KOPT-K1 (cell line): ENCODE measurements around the gene DACH2.

Source experiments
- H3K27ac ChIP-seq: fragments of 200-600 bp; sonication (generic); 2 replicates; pipeline ENCODE4 v1.5.1; 2016; ENCODE audit warnings: antibody characterized with exemption, mild to moderate bottlenecking, low read depth, low read length; ENCODE audit not compliant: poor library complexity, severe bottlenecking
- H3K36me3 ChIP-seq: fragments of 200-600 bp; sonication (generic); 2 replicates; pipeline ENCODE4 v1.5.1; 2017; ENCODE audit warnings: antibody characterized with exemption, mild to moderate bottlenecking, low read length, moderate library complexity; ENCODE audit not compliant: insufficient read depth
- H3K9me3 ChIP-seq: fragments of 200-600 bp; sonication (generic); 2 replicates; pipeline ENCODE4 v1.5.1; 2017; ENCODE audit warnings: antibody characterized with exemption, low read length, mild to moderate bottlenecking; ENCODE audit not compliant: insufficient read depth, poor library complexity, severe bottlenecking

Gene DACH2

DNA sequence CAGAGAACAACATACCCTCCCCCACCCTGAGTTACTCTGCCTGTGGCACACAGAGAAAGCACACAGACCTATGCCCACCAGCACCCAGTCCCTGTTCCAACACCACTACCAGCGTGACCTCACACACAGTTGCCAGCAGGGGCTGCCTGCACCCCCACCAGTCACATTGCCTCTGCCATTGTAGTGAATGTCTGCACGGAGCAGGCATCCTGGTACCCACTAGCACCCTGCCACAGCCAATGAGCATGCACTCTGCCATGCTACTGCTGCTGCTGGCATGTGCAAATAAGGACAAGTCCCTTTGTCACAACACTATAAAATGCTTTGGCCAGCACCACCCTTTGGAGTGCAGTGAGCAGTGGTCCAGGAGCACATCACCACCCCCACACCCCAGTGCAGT is 47.1 kb downstream of the DACH2 start:
- no peaks in the 10 kb centered on the region for H3K9me3 ChIP-seq
- H3K36me3 ChIP-seq = no peaks in the 10 kb centered on the region
- H3K27ac ChIP-seq = no peak overlapping the region

DNA sequence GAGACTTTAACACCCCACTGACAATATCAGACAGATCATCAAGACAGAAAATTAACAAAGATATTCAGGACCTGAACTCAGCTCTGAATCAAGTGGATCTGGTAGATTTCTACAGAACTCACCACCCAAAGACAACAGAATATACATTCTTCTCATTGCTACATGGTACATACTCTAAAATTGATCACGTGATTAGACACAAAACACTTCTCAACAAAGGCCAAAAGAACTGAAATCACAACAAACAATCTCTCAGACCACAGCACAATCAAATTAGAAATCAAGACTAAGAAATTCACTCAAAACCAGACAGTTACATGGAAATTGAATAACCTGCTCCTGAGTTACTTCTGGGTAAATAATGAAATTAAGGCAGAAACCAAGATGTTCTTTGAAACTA is 49.6 kb downstream of the DACH2 start:
- Histone ChIP-seq H3K36me3 (no peaks in the 10 kb centered on the region), H3K9me3 (no peaks in the 10 kb centered on the region), H3K27ac (no peak overlapping the region)

DNA sequence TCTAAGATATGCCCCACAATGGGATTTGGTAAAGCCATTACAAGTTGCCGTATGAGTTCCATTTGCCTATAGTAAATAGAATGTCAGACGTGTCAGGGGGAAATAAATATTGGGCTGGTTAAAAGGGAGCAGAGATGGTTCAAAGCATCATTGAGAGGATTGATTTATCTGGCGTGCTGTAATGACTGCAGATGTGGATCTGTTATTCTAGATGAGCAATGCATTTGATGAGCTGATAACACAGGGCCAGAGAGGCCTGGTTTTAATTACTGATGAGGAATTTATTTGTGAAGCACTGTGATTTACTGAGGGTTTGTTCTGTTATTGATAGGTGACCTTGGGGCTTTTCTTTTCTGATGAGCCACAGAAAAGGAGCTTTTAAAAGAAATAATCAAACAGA is 62.5 kb downstream of the DACH2 start:
- H3K36me3 ChIP-seq = no peaks in the 10 kb centered on the region
- no peaks in the 10 kb centered on the region for H3K9me3 ChIP-seq
- H3K27ac ChIP-seq = no peak overlapping the region

DNA sequence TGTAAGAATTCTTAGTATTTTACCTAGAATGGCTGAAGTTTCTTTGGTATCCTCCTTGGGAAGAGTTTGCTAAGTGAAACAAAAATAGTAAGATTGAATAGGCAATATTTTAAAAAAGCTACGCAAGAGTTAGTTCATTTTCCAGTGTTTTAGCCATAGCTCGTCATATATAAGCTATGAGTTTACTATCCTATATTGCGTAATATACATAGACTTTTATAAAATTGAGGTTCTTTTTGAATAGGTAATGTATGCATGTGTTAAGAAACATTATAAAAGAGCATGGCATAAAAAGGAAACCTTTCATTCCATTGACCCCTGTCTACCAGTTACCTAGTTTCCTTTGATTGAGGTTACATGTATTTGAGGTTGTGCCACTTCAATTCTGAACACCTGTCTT is 67.0 kb downstream of the DACH2 start:
- no peaks in the 10 kb centered on the region for H3K9me3 ChIP-seq
- no peaks in the 10 kb centered on the region for H3K36me3 ChIP-seq
- no peak overlapping the region for H3K27ac ChIP-seq

DNA sequence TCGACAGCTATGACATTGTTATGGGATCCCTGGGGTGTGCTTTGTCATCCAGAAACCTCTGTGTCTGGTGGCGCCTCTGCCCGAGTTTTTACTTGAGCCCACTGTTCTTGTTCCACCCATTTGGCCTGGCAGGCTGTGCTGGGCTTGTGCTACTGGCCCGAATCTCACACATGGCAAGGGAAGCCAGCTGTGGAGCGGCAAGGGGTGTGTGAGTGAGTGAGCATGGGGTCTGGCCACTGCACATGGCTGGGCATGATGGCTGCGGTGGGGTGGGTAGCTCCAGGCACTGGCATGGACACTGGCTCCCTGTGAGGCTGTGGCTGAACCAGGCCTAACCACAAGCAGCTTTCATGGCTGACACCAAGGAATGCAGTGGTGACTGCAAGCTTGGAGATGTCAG is 89.2 kb downstream of the DACH2 start:
- H3K9me3 ChIP-seq = no peaks in the 10 kb centered on the region
- H3K27ac ChIP-seq = no peak overlapping the region
- no peaks in the 10 kb centered on the region for H3K36me3 ChIP-seq

DNA sequence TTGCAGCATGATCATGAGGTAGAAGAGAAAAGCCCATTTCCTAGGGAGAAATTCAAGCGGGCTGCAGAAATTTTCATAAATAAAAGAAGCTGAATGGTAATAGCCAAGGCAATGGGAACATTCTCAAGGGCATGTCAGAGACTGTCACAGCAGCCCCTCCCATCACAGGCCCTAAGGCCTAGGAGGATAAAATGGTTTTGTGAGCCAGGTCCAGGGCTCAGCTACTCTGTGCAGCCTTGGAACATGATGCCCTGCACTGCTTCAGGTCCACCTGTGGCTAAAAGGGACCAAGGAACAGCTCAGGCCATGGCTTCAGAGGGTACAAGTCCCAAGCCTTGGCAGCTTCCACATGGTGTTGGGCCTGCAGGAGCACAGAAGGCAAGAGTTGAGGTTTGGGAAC is 93.3 kb downstream of the DACH2 start:
- H3K27ac ChIP-seq = no peak overlapping the region
- H3K36me3 ChIP-seq = no peaks in the 10 kb centered on the region
- H3K9me3 ChIP-seq = no peaks in the 10 kb centered on the region

DNA sequence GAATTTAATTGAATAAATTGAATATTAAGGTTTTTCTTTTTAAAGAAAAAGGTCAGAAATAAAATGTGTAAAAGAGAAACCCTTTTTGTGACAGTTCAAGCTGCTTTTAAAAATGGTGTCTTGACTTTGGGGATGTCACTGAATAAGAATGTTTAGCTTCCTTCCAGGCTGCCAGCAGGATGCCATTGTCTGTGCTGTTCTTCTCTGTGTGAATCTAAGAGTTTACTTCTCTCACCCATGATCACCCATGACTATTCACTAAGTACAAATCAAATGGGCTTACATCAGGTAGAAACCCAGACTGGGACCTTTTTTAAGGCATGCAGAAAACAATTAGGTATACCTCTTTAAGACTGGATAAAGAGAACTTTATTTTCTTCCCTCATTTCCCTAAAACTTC is 115.3 kb downstream of the DACH2 start:
- no peaks in the 10 kb centered on the region for H3K9me3 ChIP-seq
- no peak overlapping the region for H3K27ac ChIP-seq
- no peaks in the 10 kb centered on the region for H3K36me3 ChIP-seq

DNA sequence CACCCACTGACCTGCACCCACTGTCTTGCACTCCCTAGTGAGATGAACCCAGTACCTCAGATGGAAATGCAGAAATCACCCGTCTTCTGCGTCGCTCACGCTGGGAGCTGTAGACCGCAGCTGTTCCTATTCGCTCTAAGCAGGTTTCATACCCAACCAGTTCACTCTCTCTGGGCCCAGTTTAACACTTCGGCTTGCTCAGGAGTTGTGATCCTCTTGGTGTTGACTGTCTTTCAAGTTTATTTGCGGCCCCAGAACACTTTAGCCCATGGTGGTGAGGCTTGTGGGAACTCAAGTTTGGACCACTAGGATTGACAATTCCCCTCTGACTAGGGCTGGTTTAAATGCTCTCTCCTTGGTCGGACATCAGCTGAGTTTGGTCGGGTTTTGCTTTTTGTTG is 147.0 kb downstream of the DACH2 start:
- no peaks in the 10 kb centered on the region for H3K36me3 ChIP-seq
- H3K9me3 ChIP-seq = no peaks in the 10 kb centered on the region
- no peak overlapping the region for H3K27ac ChIP-seq

DNA sequence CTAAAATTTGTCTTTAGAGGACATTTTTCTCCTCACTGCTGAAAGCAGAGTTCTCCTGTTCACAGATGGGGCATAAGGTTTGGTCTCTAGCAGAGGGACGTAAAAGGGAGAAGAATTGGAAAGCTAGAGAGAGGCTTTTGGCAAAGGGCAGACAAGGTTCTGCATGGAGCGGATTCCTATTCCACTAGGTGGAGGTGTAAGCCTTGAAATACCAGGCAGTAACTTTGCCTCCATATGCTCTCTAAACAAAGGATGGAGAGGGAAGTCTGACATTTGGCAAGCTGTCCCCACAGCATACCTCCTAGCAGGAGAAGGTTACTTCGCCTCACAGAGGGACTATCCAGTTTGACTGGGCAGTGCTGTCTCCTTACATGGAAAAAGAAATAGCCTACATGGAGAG is 174.7 kb downstream of the DACH2 start:
- Histone ChIP-seq H3K36me3 (no peaks in the 10 kb centered on the region), H3K9me3 (no peaks in the 10 kb centered on the region), H3K27ac (no peak overlapping the region)

DNA sequence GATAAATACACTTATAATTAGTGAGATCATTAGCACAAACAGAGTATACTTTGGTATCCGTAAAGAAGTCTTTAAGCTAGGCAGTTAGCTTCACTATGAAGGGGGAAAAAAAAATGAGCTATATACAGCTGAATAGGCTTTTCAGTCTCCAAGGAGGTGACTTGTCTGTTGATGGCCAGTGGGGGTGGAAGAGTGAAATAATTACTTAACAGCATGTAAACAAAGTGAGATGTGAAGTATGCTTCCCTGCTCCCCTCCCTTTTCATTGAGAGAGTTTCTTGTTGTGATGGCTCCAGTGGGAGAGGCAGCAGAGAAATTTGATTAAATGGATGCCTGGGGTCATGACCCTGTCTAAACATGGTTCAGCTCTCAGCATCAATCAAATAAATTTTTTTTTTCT is 180.9 kb downstream of the DACH2 start:
- Histone ChIP-seq H3K27ac (no peak overlapping the region), H3K9me3 (no peaks in the 10 kb centered on the region), H3K36me3 (no peaks in the 10 kb centered on the region)

DNA sequence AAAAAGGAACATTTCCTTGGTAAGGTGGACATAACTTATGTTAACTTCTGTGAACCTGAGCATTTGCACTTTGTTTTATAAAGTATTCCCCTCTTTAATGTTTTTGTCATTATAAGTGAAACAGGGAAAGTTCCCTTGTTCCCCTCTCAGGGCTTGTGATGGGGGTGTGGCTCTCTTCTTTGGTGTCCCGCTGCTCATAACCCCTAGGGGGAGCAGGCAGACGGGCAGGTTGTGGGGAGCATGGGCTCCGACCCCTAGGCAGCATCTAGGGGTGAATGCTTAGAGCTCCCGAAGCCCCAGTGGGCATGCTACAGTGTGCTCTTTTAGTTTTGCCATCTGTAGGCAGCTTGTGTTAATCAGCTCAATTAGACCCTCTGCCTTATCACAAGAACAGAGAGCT is 200.4 kb downstream of the DACH2 start:
- Histone ChIP-seq H3K27ac (no peak overlapping the region), H3K36me3 (no peaks in the 10 kb centered on the region), H3K9me3 (no peaks in the 10 kb centered on the region)

DNA sequence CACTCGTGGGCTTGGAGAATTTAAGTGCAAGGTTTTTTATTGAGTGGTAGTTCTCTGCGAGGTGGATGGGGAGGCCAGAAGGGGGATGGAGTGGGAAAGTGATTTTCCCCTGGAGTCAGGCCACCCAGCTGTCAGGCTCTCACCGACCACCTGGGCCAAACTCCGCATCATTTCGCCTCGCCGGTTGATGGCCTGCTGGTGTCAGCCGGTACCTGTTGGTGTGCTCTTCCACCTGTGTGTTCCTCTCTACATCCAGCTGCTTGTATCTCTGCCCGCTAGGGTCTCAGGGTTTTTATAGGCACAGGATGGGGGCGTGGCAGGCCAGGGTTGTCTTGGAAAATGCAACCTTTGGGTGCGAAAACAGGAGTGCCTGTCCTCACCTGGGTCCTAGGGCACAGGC is 200.9 kb downstream of the DACH2 start:
- H3K27ac ChIP-seq = no peak overlapping the region
- H3K9me3 ChIP-seq = no peaks in the 10 kb centered on the region

DNA sequence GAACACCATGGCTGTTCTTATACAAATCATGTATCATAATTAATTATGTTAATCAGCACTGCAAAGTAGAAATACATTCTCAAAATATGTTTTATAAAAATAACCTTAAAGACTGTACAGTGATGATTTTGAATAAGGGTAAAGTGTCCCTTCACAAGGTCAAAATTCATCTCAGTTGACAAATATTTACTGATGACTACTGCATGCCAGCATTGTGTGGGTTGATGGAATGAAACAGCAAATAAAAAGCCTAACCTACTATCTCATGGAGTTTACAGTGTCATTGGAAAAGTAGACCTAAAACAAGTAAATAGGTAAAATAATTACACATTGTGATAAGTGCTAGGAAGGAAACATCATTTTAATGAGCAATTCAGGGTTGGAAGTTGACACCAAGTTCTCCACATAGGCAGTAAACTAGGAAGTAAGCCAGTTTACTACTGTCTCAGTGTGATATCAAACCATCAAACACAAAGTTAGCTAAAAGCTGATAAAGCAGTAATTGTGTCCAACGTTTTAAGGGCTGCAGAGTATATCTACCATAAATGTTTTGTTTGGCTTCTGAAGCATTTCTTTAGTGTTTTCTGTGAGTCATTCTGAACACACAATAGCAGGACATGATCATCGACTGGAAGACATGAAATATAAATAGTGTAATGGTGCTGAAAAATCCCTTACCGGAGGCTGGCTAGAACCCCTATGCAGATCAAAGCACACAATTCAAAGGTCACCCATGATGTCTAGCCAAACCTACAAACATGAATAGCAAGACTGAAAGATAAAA is 221.8 kb downstream of the DACH2 start:
- H3K36me3 ChIP-seq = no peaks in the 10 kb centered on the region
- H3K27ac ChIP-seq = no peak overlapping the region
- H3K9me3 ChIP-seq = no peaks in the 10 kb centered on the region

More for the DNA sequence above, 200.9 kb downstream of the DACH2 start:
- no peaks in the 10 kb centered on the region for H3K36me3 ChIP-seq

DNA sequence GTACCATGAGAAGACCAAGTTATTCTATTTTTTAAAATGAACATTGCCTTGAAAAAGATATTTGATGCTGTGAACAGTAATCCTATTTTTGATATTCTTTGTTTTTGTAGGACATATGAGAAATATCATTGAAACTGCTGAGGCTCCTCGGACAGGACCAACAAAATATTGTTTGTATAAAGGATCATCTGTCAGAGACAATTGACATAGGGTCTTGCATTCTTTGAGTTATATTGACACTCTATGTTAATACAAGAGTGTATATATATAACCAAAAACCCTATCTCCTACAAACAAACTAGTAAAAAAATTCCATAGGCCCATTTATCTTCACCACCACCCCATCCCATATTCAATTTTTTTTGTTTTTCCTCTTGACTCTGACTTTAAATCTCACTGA is 222.7 kb downstream of the DACH2 start:
- H3K27ac ChIP-seq = no peak overlapping the region
- H3K9me3 ChIP-seq = no peaks in the 10 kb centered on the region
- no peaks in the 10 kb centered on the region for H3K36me3 ChIP-seq

DNA sequence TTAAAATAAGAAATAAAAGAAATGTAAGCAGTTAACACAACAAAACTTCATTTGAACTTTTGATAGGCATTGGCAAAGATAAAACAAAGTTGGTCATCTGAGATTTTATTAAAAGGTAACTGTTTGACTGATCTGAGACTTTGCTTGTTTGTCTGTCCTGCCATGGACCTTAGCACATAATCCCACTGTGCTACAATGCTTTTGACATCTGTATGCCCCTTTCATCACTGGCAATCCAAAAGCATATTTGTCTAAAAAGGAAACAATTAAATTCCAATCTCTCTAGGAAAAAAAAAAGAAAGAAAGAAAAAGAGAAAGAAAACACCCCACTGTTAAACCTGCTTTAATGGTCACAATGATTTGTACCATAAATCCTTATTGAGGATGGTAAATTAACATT is 231.0 kb downstream of the DACH2 start:
- no peak overlapping the region for H3K27ac ChIP-seq
- no peaks in the 10 kb centered on the region for H3K9me3 ChIP-seq
- H3K36me3 ChIP-seq = no peaks in the 10 kb centered on the region

DNA sequence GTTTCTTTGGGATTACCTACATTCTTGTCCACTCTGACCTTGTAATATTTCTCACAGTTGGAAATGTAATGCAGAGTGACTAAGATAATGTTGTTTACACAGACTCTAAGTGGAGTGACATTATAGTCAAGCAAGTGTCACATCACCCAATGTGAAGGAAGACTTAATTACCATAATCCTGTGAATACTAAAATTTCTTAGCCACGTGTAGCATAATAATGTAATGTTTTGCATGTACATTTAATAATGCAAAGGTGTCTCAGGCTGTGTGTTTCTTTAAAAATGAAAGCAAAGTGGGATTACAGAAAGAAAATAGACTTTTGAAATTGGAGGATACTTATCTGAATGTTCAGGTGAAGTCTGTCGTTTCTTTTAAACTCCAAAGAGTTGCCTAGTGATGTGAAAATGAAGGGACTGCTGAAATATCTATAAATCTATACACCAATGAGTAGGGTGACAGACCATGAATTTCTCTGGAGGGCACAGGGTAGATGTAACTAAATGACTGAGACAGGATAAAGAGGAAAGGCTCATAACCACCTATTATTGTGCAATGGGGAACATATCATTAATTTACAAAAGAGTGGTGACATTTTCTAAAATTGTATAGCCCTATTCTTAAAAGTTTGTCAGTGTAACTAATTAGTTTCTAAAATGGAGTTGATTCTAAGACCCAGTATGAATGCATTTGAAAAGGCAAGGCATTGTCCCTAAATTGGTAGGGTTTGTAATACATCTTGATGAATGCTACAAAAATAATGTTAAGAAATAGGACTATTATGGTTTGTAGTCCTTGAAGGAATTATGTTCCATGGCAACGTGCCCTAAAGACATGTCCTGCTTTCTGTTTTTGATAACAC is 235.7 kb downstream of the DACH2 start:
- Histone ChIP-seq H3K36me3 (no peaks in the 10 kb centered on the region), H3K9me3 (no peaks in the 10 kb centered on the region), H3K27ac (no peak overlapping the region)
